HepG2 (cell line): ENCODE results near the gene KRTAP23-1. TPM values are rescaled to one million over a fixed set of nuclear protein-coding genes. Genes with fewer than 3 reads are reported as not detected.

Source experiments
- ATAC-seq: fragments of 200-7000 bp; cut with Tn5 transposase; 3 replicates; pipeline ENCODE4 v1.9.1; 2020; ENCODE audit warnings: mild to moderate bottlenecking, moderate library complexity
- BruUV-seq: library from RNA; stranded (reverse); fragments of 400-500 nt; replicated peaks from 2 replicates; lab custom pipeline; 2021; lab: Mats Ljungman, UMichigan
- CTCF ChIA-PET: fragments of 300-600 bp; formaldehyde crosslinking; extraction: SDS; loops from one replicate; lab custom pipeline; 2021; ENCODE audit warnings: low total read pairs, inconsistent platforms, low intra/inter-chr PET ratio; lab: Yijun Ruan, JAX
- POLR2A ChIA-PET: fragments of 350-600 bp; sonication (Branson Sonifier 250); formaldehyde crosslinking; loops from one replicate; lab custom pipeline; 2020; ENCODE audit warnings: antibody characterized with exemption, inconsistent platforms; lab: Yijun Ruan, JAX
- DNase-seq: peaks from one replicate; pipeline ENCODE4 v3.0.0-alpha.2; 2015; ENCODE audit warnings: low spot score
- FAIRE-seq: peaks from 3 replicates; lab custom pipeline; 2011; peaks lifted over from hg19 to GRCh38; lab: Jason Lieb, UNC
- H2AFZ ChIP-seq: one replicate; pipeline ENCODE4 v1.6.1; 2011; ENCODE audit warnings: low read length, inconsistent platforms
- H3K27ac ChIP-seq: fragments of 300-600 bp; 3 replicates; pipeline ENCODE4 v1.8.0; 2011; ENCODE audit warnings: mixed run types, mild to moderate bottlenecking, mixed read lengths, low read length, inconsistent platforms; ENCODE audit not compliant: insufficient read depth; ENCODE audit errors: extremely low read length
- H3K27me3 ChIP-seq, 2 experiments: fragments of 200-600 bp in 1 of 2; 2 replicates in 1 of 2; 3 replicates in 1 of 2; pipeline versions ENCODE4 v1.6.0 to v1.8.0; 2011; ENCODE audit warnings: low read length in 2 of 2, mild to moderate bottlenecking in 2 of 2, moderate library complexity in 2 of 2, inconsistent platforms in 1 of 2; ENCODE audit not compliant: insufficient read depth in 2 of 2, control insufficient read depth in 1 of 2
- H3K36me3 ChIP-seq, 2 experiments: fragments of 200-600 bp in 1 of 2; replicated peaks in 1 of 2; 2 replicates in 1 of 2; 3 replicates in 1 of 2; pipeline versions ENCODE4 v1.5.1 to v1.8.0; 2011; ENCODE audit warnings: low read length in 2 of 2, inconsistent platforms in 1 of 2; ENCODE audit not compliant: insufficient read depth in 2 of 2, control insufficient read depth in 1 of 2
- H3K4me1 ChIP-seq: 2 replicates; pipeline ENCODE4 v1.5.1; 2012; ENCODE audit warnings: low read length, inconsistent platforms; ENCODE audit not compliant: insufficient read depth
- H3K4me2 ChIP-seq: 2 replicates; pipeline ENCODE4 v1.6.0; 2011; ENCODE audit warnings: low read depth, low read length, inconsistent platforms
- H3K4me3 ChIP-seq, 3 experiments: fragments of 200-600 bp in 1 of 3; sonication (generic), shearing (Covaris generic) in 1 of 3; replicated peaks in 1 of 3; 2 replicates each; pipeline ENCODE4 v1.5.1; 2011 to 2016; ENCODE audit warnings: low read length in 3 of 3, inconsistent platforms in 2 of 3, low read depth in 2 of 3, mild to moderate bottlenecking in 2 of 3, control low read depth in 1 of 3, mixed read lengths in 1 of 3; ENCODE audit not compliant: insufficient read depth in 1 of 3
- H3K79me2 ChIP-seq: one replicate; pipeline ENCODE4 v1.6.1; 2011; ENCODE audit warnings: low read length, inconsistent platforms; ENCODE audit not compliant: insufficient read depth
- H3K9ac ChIP-seq: 2 replicates; pipeline ENCODE4 v1.6.0; 2011; ENCODE audit warnings: mild to moderate bottlenecking, low read depth, low read length, inconsistent platforms; ENCODE audit not compliant: insufficient read depth
- H3K9me3 ChIP-seq: 2 replicates; pipeline ENCODE4 v1.5.1; 2012; ENCODE audit warnings: mild to moderate bottlenecking, low read length
- H4K20me1 ChIP-seq: 2 replicates; pipeline ENCODE4 v1.6.0; 2011; ENCODE audit warnings: inconsistent platforms, mild to moderate bottlenecking, low read length, moderate library complexity; ENCODE audit not compliant: insufficient read depth
- MIER2 ChIP-seq: IDR thresholded peaks from 2 replicates; pipeline ENCODE4 v1.6.1; 2016; ENCODE audit warnings: missing biosample characterization, missing genetic modification reagents
- ZFP37 ChIP-seq: sonication (generic); formaldehyde crosslinking; IDR thresholded peaks from 2 replicates; pipeline ENCODE4 v1.4.0; 2020; ENCODE audit warnings: missing genetic modification reagents, borderline replicate concordance
- ZNF207 ChIP-seq: fragments of 450-650 bp; IDR thresholded peaks from 2 replicates; pipeline ENCODE4 v1.6.1; 2016; ENCODE audit warnings: antibody characterized with exemption, borderline replicate concordance
- ZNF331 ChIP-seq: sonication (generic); formaldehyde crosslinking; IDR thresholded peaks from 2 replicates; pipeline ENCODE4 v1.4.0; 2020; ENCODE audit warnings: missing genetic modification reagents
- ZNF674 ChIP-seq: sonication (generic); formaldehyde crosslinking; IDR thresholded peaks from 2 replicates; pipeline ENCODE4 v1.5.0; 2020; ENCODE audit warnings: low read depth, mild to moderate bottlenecking, missing genetic modification reagents
- ZZZ3 ChIP-seq: sonication (generic); formaldehyde crosslinking; IDR thresholded peaks from 2 replicates; pipeline ENCODE4 v1.4.0; 2020; ENCODE audit warnings: missing genetic modification reagents, mild to moderate bottlenecking, borderline replicate concordance
- WGBS: methylation state at CpG from one replicate; pipeline ENCODE4 v1.1.6; 2017; ENCODE audit warnings: low lambda C conversion rate; 5-methylcytosine and 5-hydroxymethylcytosine counted together
- in situ Hi-C: cut with HindIII; loops from 2 replicates; pipeline ENCODE4 v1.10.0; 2017; ENCODE audit warnings: low pct_unique_long_range_greater_than_20kb; ENCODE audit not compliant: extremely low pct_ligation_motif_present
- intact Hi-C: fragments of 100-400 bp; cut with micrococcal nuclease; formaldehyde crosslinking; loops from one replicate; pipeline ENCODE4 v1.10.0; 2022; ENCODE audit not compliant: unreplicated experiment
- polyA plus RNA-seq, 8 experiments: library from polyadenylated mRNA; depleted of rRNA in 3 of 8; stranded (reverse) in 7 of 8; unstranded in 1 of 8; fragments of >200 nt; fragmentation: Illumina TruSeq in 4 of 8; extraction: Trizol in 4 of 8; gene quantifications; 2 replicates each; pipeline versions ENCODE4 v1.2.1 to v1.2.3, GENCODE V29; 2011 to 2016; ENCODE audit warnings: low read depth in 4 of 8, missing spikeins in 1 of 8, mixed read lengths in 1 of 8; ENCODE audit not compliant: insufficient read depth in 1 of 8
- total RNA-seq, 5 experiments: library from RNA; depleted of rRNA; stranded (reverse); fragments of >200 nt; fragmentation: Illumina TruSeq; extraction: Trizol; gene quantifications; 2 replicates each; pipeline ENCODE4 v1.2.3, GENCODE V29; 2016; ENCODE audit warnings: low read depth in 1 of 5
- TF ChIP-seq, protein P1 (sequence below), 2 experiments: IDR thresholded peaks; 2 replicates each; pipeline ENCODE4 v1.6.1; 2011 to 2012; ENCODE audit warnings: low read length in 2 of 2, borderline replicate concordance in 1 of 2, low read depth in 1 of 2, mild to moderate bottlenecking in 1 of 2, moderate library complexity in 1 of 2

The KRTAP23-1 gene
- total and polyA plus RNA-seq, 2 of the 13 experiments (the other 11 are each of a cell fraction or from before 2014, with no cell fraction given), result not detected

DNA sequence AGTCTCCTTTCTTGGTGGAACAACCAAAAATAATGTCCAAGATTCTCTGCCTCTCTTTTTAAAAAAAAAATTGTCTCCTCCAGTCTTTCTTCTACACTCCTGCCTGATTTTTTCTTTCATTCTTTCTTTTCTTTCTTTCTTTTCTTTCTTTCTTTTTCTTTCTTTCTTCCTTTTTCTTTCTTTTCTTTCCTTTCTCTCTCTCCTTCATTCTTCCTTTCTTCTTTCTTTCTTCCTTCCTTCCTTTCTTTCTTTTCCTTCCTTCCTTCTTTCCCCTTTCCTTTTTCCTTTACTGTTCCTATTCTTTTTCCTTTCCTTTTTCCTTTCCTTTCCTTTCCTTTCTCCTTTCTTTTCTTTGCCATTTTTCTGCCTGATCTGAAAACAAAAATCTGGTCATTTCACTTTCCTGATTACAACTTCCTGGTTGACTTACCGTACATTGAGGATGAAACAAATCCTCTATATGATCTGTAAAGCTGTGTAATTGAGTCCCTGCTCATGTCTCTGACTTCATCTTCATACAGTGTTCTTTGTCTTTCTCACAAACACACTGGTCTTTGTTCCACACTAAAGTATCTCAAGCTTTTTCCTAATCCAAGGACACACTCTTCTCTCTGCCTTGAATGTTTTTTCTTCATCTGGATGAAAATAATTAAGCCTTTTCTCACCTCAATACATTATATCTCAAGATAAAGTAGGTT is 6.1 kb upstream of the KRTAP23-1 start:
- Histone ChIP-seq H3K4me1 (no peaks in the 10 kb centered on the region), H3K9me3 (peaks cover 78% of the 10 kb centered on the region), H3K4me2 (no peak overlapping the region), H3K9ac (no peak overlapping the region), H3K79me2 (no peaks in the 10 kb centered on the region), H2AFZ (no peak overlapping the region), H3K27me3 (no peaks in the 10 kb centered on the region), H3K36me3 (no peaks in the 10 kb centered on the region), H3K27ac (no peak overlapping the region), H4K20me1 (no peaks in the 10 kb centered on the region), H3K4me3 (no peak overlapping the region)
- POLR2A ChIA-PET, result no interaction called here
- TF ChIP-seq, protein P1, sequence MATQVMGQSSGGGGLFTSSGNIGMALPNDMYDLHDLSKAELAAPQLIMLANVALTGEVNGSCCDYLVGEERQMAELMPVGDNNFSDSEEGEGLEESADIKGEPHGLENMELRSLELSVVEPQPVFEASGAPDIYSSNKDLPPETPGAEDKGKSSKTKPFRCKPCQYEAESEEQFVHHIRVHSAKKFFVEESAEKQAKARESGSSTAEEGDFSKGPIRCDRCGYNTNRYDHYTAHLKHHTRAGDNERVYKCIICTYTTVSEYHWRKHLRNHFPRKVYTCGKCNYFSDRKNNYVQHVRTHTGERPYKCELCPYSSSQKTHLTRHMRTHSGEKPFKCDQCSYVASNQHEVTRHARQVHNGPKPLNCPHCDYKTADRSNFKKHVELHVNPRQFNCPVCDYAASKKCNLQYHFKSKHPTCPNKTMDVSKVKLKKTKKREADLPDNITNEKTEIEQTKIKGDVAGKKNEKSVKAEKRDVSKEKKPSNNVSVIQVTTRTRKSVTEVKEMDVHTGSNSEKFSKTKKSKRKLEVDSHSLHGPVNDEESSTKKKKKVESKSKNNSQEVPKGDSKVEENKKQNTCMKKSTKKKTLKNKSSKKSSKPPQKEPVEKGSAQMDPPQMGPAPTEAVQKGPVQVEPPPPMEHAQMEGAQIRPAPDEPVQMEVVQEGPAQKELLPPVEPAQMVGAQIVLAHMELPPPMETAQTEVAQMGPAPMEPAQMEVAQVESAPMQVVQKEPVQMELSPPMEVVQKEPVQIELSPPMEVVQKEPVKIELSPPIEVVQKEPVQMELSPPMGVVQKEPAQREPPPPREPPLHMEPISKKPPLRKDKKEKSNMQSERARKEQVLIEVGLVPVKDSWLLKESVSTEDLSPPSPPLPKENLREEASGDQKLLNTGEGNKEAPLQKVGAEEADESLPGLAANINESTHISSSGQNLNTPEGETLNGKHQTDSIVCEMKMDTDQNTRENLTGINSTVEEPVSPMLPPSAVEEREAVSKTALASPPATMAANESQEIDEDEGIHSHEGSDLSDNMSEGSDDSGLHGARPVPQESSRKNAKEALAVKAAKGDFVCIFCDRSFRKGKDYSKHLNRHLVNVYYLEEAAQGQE (IDR thresholded peaks at IDR 0.05; ENCODE audit: borderline replicate concordance in 1 of 2, low read depth in 1 of 2, low read length in 2 of 2), result no peak
- TF ChIP-seq ZNF207 (no peak), ZZZ3 (CRISPR knock-in tag) (no peak), MIER2 (CRISPR knock-in tag) (no peak), ZFP37 (CRISPR knock-in tag) (no peak), ZNF674 (CRISPR knock-in tag) (no peak), ZNF331 (CRISPR knock-in tag) (no peak)
- CTCF ChIA-PET, result no interaction called here
- no TSS peak for BruUV-seq
- DNase-seq (no peak), FAIRE-seq (no peak), ATAC-seq (no peak)
- 5% methylated on average over 1 of the region's 1 CpG for WGBS
- intact Hi-C loops, result no loop called here
- in situ Hi-C loops, result no loop called here
